ENCODE measurements around the gene LRP1B. TPM values are rescaled to one million over a fixed set of nuclear protein-coding genes. Genes with fewer than 3 reads are reported as not detected.

Gene LRP1B
- polyA plus RNA-seq, 1 of the 3 experiments (the other 2 are of a cell fraction): 0.28 TPM

GRCh38 chr2:140851258-140851981 lies 1279.4 kb downstream of the LRP1B start:
- POLR2A ChIA-PET: no interaction called here
- DNase-seq: no peak
- no peaks in the 10 kb centered on the region for H3K9me2 ChIP-seq
- no peak overlapping the region for H2AFZ ChIP-seq (ENCODE audit: low read depth)
- no peaks in the 10 kb centered on the region for H4K20me1 ChIP-seq (ENCODE audit: insufficient read depth)
- no peak overlapping the region for H3K9ac ChIP-seq
- 76% methylated on average over 4 of the region's 4 CpGs for WGBS (ENCODE audit: low lambda C conversion rate)
- H3K4me2 ChIP-seq: no peak overlapping the region
- H3K27ac ChIP-seq (ENCODE audit: low read depth in 2 of 2, low read length in 1 of 2): no peak overlapping the region
- H3K36me3 ChIP-seq (replicated peaks in 1 of 2; ENCODE audit: control insufficient read depth in 1 of 2, insufficient read depth in 2 of 2, low read length in 1 of 2): no peaks in the 10 kb centered on the region
- no peaks in the 10 kb centered on the region for H3F3A ChIP-seq (replicated peaks; ENCODE audit: insufficient read depth)
- H3K79me2 ChIP-seq (ENCODE audit: insufficient read depth): no peaks in the 10 kb centered on the region
- no peaks in the 10 kb centered on the region for H3K9me3 ChIP-seq
- TF ChIP-seq NRF1 (IDR thresholded peaks at IDR 0.05; ENCODE audit: low read depth, low read length): no peak
- TF ChIP-seq USF1 (IDR thresholded peaks at IDR 0.05; ENCODE audit: borderline replicate concordance, low read depth): no peak
- TF ChIP-seq ELF1 (IDR thresholded peaks at IDR 0.05): no peak
- no peak for TF ChIP-seq JUND (IDR thresholded peaks at IDR 0.05)
- TF ChIP-seq GABPA (IDR thresholded peaks at IDR 0.05; ENCODE audit: low read depth): no peak
- no peak for TF ChIP-seq YY1 (IDR thresholded peaks at IDR 0.05; ENCODE audit: low read depth)
- TF ChIP-seq RAD21 (IDR thresholded peaks at IDR 0.05; ENCODE audit: low read length): no peak
- TF ChIP-seq FOXM1 (IDR thresholded peaks at IDR 0.05; ENCODE audit: low read depth): no peak
- TF ChIP-seq FOXJ3 (CRISPR knock-in tag; IDR thresholded peaks at IDR 0.05): no peak
- TF ChIP-seq SIN3A (IDR thresholded peaks at IDR 0.05; ENCODE audit: borderline replicate concordance, low read depth, low read length): no peak
- no peak for TF ChIP-seq FOSL2 (IDR thresholded peaks at IDR 0.05; ENCODE audit: borderline replicate concordance, low read depth)
- TF ChIP-seq IRF3 (IDR thresholded peaks at IDR 0.05; ENCODE audit: low read depth, low read length): no peak
- TF ChIP-seq PBX3 (IDR thresholded peaks at IDR 0.05): no peak
- TF ChIP-seq POLR2AphosphoS5 (IDR thresholded peaks at IDR 0.05; ENCODE audit: low read depth, low read length): no peak
- no peak for TF ChIP-seq CTCF (IDR thresholded peaks at IDR 0.05)
- TF ChIP-seq USF2 (IDR thresholded peaks at IDR 0.05; ENCODE audit: borderline replicate concordance, low read depth, low read length): no peak
- no peak for TF ChIP-seq REST (IDR thresholded peaks at IDR 0.05; ENCODE audit: low read depth, low read length)
- TF ChIP-seq TAF1 (IDR thresholded peaks at IDR 0.05; ENCODE audit: borderline replicate concordance, low read depth, low read length): no peak
- no peaks in the 10 kb centered on the region for H3K27me3 ChIP-seq (ENCODE audit: insufficient read depth)
- no peak overlapping the region for H3K4me3 ChIP-seq (ENCODE audit: low read depth in 2 of 2, low read length in 1 of 2)
- CTCF ChIA-PET: interaction anchor here (0.7 to 2.5 kb wide), 2 partner anchors 13 to 405 kb away, joined by 3 to 8 read pairs; no protein-coding TSS in a partner anchor
- no peaks in the 10 kb centered on the region for H3K4me1 ChIP-seq (ENCODE audit: control insufficient read depth in 1 of 2, insufficient read depth in 2 of 2, low read depth in 1 of 2, low read length in 1 of 2)
